Hepatocyte (in vitro differentiated cells): ENCODE results near the gene C16orf86. TPM values are rescaled to one million over a fixed set of nuclear protein-coding genes. Genes with fewer than 3 reads are reported as not detected.

Source experiments
- DNase-seq: peaks from one replicate; pipeline ENCODE4 v3.0.0-alpha.2; 2016; ENCODE audit warnings: low spot score
- H2AFZ ChIP-seq: fragments of 200-600 bp; sonication (generic); 2 replicates; pipeline ENCODE4 v1.6.0; 2016; ENCODE audit warnings: antibody characterized with exemption, mild to moderate bottlenecking
- H3K27ac ChIP-seq: fragments of 200-600 bp; sonication (generic); 2 replicates; pipeline ENCODE4 v1.5.1; 2016; ENCODE audit warnings: mild to moderate bottlenecking
- H3K27me3 ChIP-seq: fragments of 200-600 bp; sonication (generic); 2 replicates; pipeline ENCODE4 v1.6.1; 2016
- H3K36me3 ChIP-seq: fragments of 200-600 bp; sonication (generic); replicated peaks from 2 replicates; pipeline ENCODE4 v1.5.1; 2016; ENCODE audit warnings: low read depth; ENCODE audit not compliant: insufficient read depth
- H3K4me1 ChIP-seq: fragments of 200-600 bp; sonication (generic); 2 replicates; pipeline ENCODE4 v1.5.1; 2016; ENCODE audit warnings: mild to moderate bottlenecking, moderate library complexity; ENCODE audit not compliant: insufficient read depth
- H3K4me2 ChIP-seq: fragments of 200-600 bp; sonication (generic); 2 replicates; pipeline ENCODE4 v1.6.0; 2016
- H3K4me3 ChIP-seq: fragments of 200-600 bp; sonication (generic); 2 replicates; pipeline ENCODE4 v1.5.1; 2016; ENCODE audit warnings: mild to moderate bottlenecking
- H3K79me2 ChIP-seq: fragments of 200-600 bp; sonication (generic); 2 replicates; pipeline ENCODE4 v1.6.0; 2017; ENCODE audit warnings: mild to moderate bottlenecking
- H3K9me2 ChIP-seq: fragments of 200-600 bp; sonication (generic); replicated peaks from 2 replicates; pipeline ENCODE4 v1.6.0; 2017; ENCODE audit warnings: mild to moderate bottlenecking; ENCODE audit not compliant: insufficient read depth
- H3K9me3 ChIP-seq: fragments of 200-600 bp; sonication (generic); 2 replicates; pipeline ENCODE4 v1.5.1; 2016; ENCODE audit warnings: low read depth, mild to moderate bottlenecking
- H4K20me1 ChIP-seq: fragments of 200-600 bp; sonication (generic); 2 replicates; pipeline ENCODE4 v1.6.0; 2016; ENCODE audit warnings: mild to moderate bottlenecking; ENCODE audit not compliant: insufficient read depth, poor library complexity, severe bottlenecking
- EZH2 ChIP-seq: fragments of 200-600 bp; sonication (generic); IDR thresholded peaks from 2 replicates; pipeline ENCODE4 v1.6.1; 2016; ENCODE audit warnings: antibody characterized with exemption, mild to moderate bottlenecking, borderline replicate concordance
- EZH2phosphoT487 ChIP-seq: fragments of 200-600 bp; sonication (generic); IDR thresholded peaks from one replicate; pipeline ENCODE4 v1.6.1; 2018; ENCODE audit warnings: antibody characterized with exemption, mild to moderate bottlenecking, low read depth, moderate library complexity; ENCODE audit not compliant: unreplicated experiment, severe bottlenecking
- WGBS: methylation state at CpG from one replicate; pipeline ENCODE4 v1.1.6; 2016; ENCODE audit warnings: low lambda C conversion rate; ENCODE audit errors: missing lambda C conversion rate; 5-methylcytosine and 5-hydroxymethylcytosine counted together
- polyA plus RNA-seq: library from polyadenylated mRNA; unstranded; fragments of >200 nt; fragmentation: Nextera tagmentation; extraction: Ambion mirVana; gene quantifications from 2 replicates; pipeline ENCODE4 v1.2.1, GENCODE V29; 2016
- total RNA-seq: library from RNA; depleted of rRNA; stranded (reverse); fragments of >200 nt; gene quantifications from 2 replicates; pipeline ENCODE4 v1.2.3, GENCODE V29; 2014
- TF ChIP-seq, protein P1 (sequence below): fragments of 200-600 bp; sonication (generic); IDR thresholded peaks from 2 replicates; pipeline ENCODE4 v1.5.1; 2016; ENCODE audit warnings: antibody characterized with exemption, mild to moderate bottlenecking; ENCODE audit not compliant: poor library complexity

Gene C16orf86
- total and polyA plus RNA-seq, 2 experiments from 2014 or later = 2.3 to 4.1 TPM

DNA sequence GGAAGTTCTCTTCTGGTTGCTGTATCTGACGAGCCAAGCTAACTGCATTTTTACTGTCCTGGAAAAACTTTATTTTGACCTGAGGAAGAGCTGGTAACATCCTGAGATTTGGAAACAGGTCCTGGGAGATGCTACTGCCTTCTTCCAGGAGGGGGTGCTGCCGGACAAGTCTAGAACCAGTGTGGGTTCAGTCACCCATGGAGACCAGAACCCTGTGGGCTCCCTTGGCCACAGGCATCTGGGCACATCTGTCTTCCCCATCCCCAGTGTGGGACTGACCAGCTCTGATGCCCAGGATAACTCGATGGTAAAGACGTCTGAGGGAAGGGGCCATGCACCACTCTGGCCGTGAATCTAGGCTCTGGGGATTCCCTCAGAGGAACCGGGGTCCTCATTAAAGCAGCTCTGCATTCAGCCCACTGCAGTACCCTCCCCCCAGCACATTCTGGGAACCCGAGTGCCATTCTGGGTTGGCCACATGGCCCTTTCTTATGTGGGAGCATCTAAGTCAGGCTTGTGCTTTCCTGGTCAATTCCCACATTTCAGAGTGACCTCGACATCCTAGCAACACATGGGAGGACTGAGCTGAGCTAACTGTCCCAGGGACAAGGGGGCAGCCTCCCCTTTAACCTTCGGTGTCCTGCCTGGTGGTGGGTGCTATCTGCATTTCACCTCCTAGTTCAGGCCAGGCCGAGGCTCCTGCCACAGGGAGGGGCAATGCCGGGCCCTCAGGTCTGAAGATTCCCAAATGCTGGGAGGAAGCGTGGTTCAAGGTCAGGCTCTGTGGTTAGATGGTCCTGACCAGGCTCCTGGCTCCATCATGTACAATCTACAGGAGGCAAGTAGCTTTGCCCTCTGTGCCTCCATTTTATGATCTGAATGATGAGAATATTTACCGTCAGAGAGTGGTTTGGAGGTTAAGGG, 6.4 kb downstream of the C16orf86 start:
- no peaks in the 10 kb centered on the region for H3K79me2 ChIP-seq
- peaks cover 7% of the 10 kb centered on the region for H3K4me1 ChIP-seq
- no peaks in the 10 kb centered on the region for H3K27me3 ChIP-seq
- TF ChIP-seq, protein P1, sequence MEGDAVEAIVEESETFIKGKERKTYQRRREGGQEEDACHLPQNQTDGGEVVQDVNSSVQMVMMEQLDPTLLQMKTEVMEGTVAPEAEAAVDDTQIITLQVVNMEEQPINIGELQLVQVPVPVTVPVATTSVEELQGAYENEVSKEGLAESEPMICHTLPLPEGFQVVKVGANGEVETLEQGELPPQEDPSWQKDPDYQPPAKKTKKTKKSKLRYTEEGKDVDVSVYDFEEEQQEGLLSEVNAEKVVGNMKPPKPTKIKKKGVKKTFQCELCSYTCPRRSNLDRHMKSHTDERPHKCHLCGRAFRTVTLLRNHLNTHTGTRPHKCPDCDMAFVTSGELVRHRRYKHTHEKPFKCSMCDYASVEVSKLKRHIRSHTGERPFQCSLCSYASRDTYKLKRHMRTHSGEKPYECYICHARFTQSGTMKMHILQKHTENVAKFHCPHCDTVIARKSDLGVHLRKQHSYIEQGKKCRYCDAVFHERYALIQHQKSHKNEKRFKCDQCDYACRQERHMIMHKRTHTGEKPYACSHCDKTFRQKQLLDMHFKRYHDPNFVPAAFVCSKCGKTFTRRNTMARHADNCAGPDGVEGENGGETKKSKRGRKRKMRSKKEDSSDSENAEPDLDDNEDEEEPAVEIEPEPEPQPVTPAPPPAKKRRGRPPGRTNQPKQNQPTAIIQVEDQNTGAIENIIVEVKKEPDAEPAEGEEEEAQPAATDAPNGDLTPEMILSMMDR = peak; percentile 64
- no peak for TF ChIP-seq EZH2
- peak; percentile 77 for DNase-seq
- H3K9me2 ChIP-seq = no peaks in the 10 kb centered on the region
- no peaks in the 10 kb centered on the region for H4K20me1 ChIP-seq
- no peak overlapping the region for H2AFZ ChIP-seq
- no peak overlapping the region for H3K4me2 ChIP-seq
- no peaks in the 10 kb centered on the region for H3K36me3 ChIP-seq
- H3K4me3 ChIP-seq = no peak overlapping the region
- 73% methylated on average over 13 of the region's 13 CpGs for WGBS
- H3K9me3 ChIP-seq = no peaks in the 10 kb centered on the region
- H3K27ac ChIP-seq = peak overlapping the region; percentile 16

DNA sequence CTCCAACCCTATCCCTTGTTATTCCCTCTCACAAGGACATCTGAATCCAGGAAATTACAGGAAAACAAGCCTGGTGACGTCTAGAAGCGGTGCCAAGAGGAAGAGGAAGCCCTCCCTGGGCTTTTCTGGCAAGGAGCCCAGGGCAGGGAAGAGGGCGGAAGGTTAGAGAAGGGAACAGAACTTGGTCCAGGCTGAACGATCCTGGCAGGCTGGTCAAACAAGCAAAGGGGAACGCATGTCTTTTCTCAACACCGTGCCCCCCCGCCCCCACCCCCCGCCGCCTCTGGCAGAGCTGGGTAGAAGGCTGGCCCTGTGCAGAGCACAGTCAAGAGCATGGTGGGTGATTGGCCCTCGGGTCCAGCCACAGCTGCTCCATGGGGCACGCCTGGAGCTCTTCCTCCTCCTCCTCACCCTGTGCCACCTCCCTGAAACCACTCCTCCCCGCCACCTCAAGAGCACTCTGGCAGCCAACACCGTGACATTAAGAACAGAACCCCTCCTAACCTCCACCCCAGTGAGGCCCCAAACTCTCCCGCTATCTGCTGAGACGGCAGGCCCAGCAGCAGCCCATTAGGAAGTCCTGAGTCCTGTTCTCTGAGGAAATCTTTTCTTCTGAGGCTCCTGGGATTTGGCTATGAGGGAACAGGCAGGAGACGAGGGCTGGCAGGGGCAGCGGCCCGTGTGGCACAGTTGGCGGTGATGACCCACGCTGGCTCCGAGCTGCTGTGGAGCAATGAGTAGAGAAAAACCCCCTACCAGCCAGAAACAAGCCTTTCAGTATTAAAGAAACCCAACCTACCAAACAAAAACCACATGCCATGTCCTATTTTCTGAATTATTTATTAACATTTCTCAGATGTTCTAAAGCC, 7.3 kb downstream of the C16orf86 start:
- no peaks in the 10 kb centered on the region for H3K9me2 ChIP-seq
- H3K9me3 ChIP-seq = no peaks in the 10 kb centered on the region
- 79% methylated on average over 21 of the region's 21 CpGs for WGBS

DNA sequence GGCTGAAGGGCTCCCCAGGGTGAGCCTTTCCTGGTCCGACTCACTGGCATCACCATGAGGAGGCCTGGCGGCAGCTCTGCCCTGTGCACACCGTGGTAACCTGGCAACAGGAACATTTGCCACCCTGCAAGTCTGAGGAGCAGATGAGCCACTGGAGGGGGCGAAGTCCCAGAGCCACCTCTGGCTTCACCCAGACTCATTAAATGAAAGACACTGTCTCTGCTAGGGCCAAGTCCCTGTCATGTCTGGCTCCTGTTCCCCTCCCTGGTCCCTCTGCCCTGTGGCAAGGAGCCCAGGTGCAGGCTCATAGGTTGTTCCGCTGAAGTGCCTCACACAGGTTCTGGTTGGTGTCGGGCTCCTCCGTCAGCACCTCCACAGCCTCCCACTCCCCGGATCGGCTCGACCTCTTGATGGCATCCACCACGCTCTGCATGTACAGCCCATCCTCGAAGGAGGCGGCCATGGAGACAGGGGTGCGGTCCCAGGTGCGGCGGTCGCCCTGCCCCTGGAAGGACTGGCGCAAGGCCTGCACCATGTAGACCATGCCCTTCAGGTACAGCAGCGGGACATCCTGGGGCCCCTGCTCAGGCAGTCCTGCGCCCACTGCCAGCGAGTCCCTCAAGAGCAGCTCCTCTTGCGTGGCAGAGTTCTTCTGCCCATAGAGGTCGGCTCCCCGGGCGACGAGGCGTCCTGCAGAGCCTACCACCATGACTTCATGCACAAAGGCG, 8.4 kb downstream of the C16orf86 start:
- H3K9me3 ChIP-seq = no peaks in the 10 kb centered on the region
- H3K36me3 ChIP-seq = no peaks in the 10 kb centered on the region
- no peak overlapping the region for H3K4me2 ChIP-seq
- no peaks in the 10 kb centered on the region for H4K20me1 ChIP-seq
- no peaks in the 10 kb centered on the region for H3K27me3 ChIP-seq
- DNase-seq = no peak
- WGBS = 97% methylated on average over 28 of the region's 28 CpGs
- H3K4me1 ChIP-seq = peaks cover 7% of the 10 kb centered on the region
- no peak overlapping the region for H3K27ac ChIP-seq
- TF ChIP-seq, protein P1 = no peak
- TF ChIP-seq EZH2 = no peak
- no peak for TF ChIP-seq EZH2phosphoT487
- no peak overlapping the region for H2AFZ ChIP-seq
- no peak overlapping the region for H3K4me3 ChIP-seq
- H3K79me2 ChIP-seq = no peaks in the 10 kb centered on the region
- H3K9me2 ChIP-seq = no peaks in the 10 kb centered on the region

More for the DNA sequence above, 7.3 kb downstream of the C16orf86 start:
- DNase-seq = no peak
- peak overlapping the region; percentile 37 for H3K27ac ChIP-seq
- H3K36me3 ChIP-seq = no peaks in the 10 kb centered on the region
- no peak overlapping the region for H3K4me2 ChIP-seq
- TF ChIP-seq EZH2phosphoT487 (no peak), EZH2 (no peak)
- TF ChIP-seq, protein P1 = no peak
- H3K4me1 ChIP-seq = peaks cover 7% of the 10 kb centered on the region
- no peak overlapping the region for H2AFZ ChIP-seq
- no peaks in the 10 kb centered on the region for H4K20me1 ChIP-seq
- no peaks in the 10 kb centered on the region for H3K27me3 ChIP-seq
- no peak overlapping the region for H3K4me3 ChIP-seq
- H3K79me2 ChIP-seq = no peaks in the 10 kb centered on the region
